IMR-90 (cell line): ENCODE results near the gene POLD4. TPM values are rescaled to one million over a fixed set of nuclear protein-coding genes. Genes with fewer than 3 reads are reported as not detected.
A peak's percentile ranks its signal among the peaks of the same experiment; 100 is the strongest.

Experiments used
- ATAC-seq: fragments of 200-7000 bp; cut with Tn5 transposase; 2 replicates; pipeline ENCODE4 v1.9.1; 2020; ENCODE audit warnings: low read depth, mild to moderate bottlenecking, moderate library complexity
- BruUV-seq: library from RNA; stranded (reverse); fragments of 400-500 nt; replicated peaks from 2 replicates; lab custom pipeline; 2021; lab: Mats Ljungman, UMichigan
- CTCF ChIA-PET: fragments of 300-600 bp; formaldehyde crosslinking; extraction: SDS; loops from one replicate; lab custom pipeline; 2021; ENCODE audit warnings: antibody characterized with exemption; lab: Yijun Ruan, JAX
- POLR2A ChIA-PET: fragments of 300-600 bp; sonication (Branson Sonifier 250); formaldehyde crosslinking; loops from one replicate; lab custom pipeline; 2022; ENCODE audit warnings: antibody characterized with exemption; ENCODE audit not compliant: unreplicated experiment; lab: Charles Lee
- DNase-seq: peaks from one replicate; pipeline ENCODE4 v3.0.0; 2013
- H2AFZ ChIP-seq: replicated peaks from 2 replicates; pipeline ENCODE3; 2013; ENCODE audit warnings: low read length, mild to moderate bottlenecking; ENCODE audit not compliant: poor library complexity
- H2AK5ac ChIP-seq: 2 replicates; pipeline ENCODE4 v1.6.1; 2013; ENCODE audit warnings: low read depth, low read length, inconsistent platforms
- H2AK9ac ChIP-seq: replicated peaks from 2 replicates; pipeline ENCODE3; 2013; ENCODE audit warnings: mild to moderate bottlenecking, low read depth, low read length, moderate library complexity; ENCODE audit not compliant: poor library complexity
- H2BK120ac ChIP-seq: 2 replicates; pipeline ENCODE4 v1.6.1; 2013; ENCODE audit warnings: low read depth, low read length, inconsistent platforms
- H2BK15ac ChIP-seq: 3 replicates; pipeline ENCODE4 v1.6.1; 2013; ENCODE audit warnings: low read depth, low read length, inconsistent platforms
- H2BK20ac ChIP-seq: 2 replicates; pipeline ENCODE4 v1.6.1; 2013; ENCODE audit warnings: low read depth, mild to moderate bottlenecking, inconsistent platforms, low read length, moderate library complexity
- H2BK5ac ChIP-seq: 2 replicates; pipeline ENCODE4 v1.6.1; 2013; ENCODE audit warnings: mild to moderate bottlenecking, low read depth, low read length, inconsistent platforms; ENCODE audit not compliant: poor library complexity, severe bottlenecking
- H3K14ac ChIP-seq: replicated peaks from 2 replicates; pipeline ENCODE4 v1.6.1; 2013; ENCODE audit warnings: low read depth, low read length, inconsistent platforms
- H3K18ac ChIP-seq: 2 replicates; pipeline ENCODE4 v1.6.1; 2013; ENCODE audit warnings: low read depth, low read length, control low read depth
- H3K23ac ChIP-seq: 2 replicates; pipeline ENCODE4 v1.6.1; 2013; ENCODE audit warnings: low read depth, low read length, inconsistent platforms
- H3K27ac ChIP-seq: 2 replicates; pipeline ENCODE4 v1.5.1; 2013; ENCODE audit warnings: mild to moderate bottlenecking, control low read depth, low read length; ENCODE audit not compliant: insufficient read depth
- H3K27me3 ChIP-seq: 2 replicates; pipeline ENCODE4 v1.6.1; 2013; ENCODE audit warnings: low read length; ENCODE audit not compliant: control insufficient read depth, insufficient read depth
- H3K36me3 ChIP-seq: 2 replicates; pipeline ENCODE4 v1.6.1; 2013; ENCODE audit warnings: low read length, mixed read lengths; ENCODE audit not compliant: control insufficient read depth, insufficient read depth
- H3K4ac ChIP-seq: 2 replicates; pipeline ENCODE4 v1.6.1; 2013; ENCODE audit warnings: low read depth, low read length, inconsistent platforms
- H3K4me1 ChIP-seq: 2 replicates; pipeline ENCODE4 v1.6.1; 2013; ENCODE audit warnings: low read length, mixed read lengths; ENCODE audit not compliant: control insufficient read depth, insufficient read depth
- H3K4me2 ChIP-seq: 2 replicates; pipeline ENCODE4 v1.6.1; 2013; ENCODE audit warnings: low read depth, mild to moderate bottlenecking, control low read depth, low read length, moderate library complexity
- H3K4me3 ChIP-seq: 2 replicates; pipeline ENCODE4 v1.5.1; 2013; ENCODE audit warnings: low read depth, mild to moderate bottlenecking, control low read depth, low read length, moderate library complexity; ENCODE audit not compliant: insufficient read depth
- H3K56ac ChIP-seq: 2 replicates; pipeline ENCODE4 v1.6.1; 2013; ENCODE audit warnings: low read length, inconsistent platforms; ENCODE audit not compliant: insufficient read depth; ENCODE audit errors: extremely low read depth
- H3K79me1 ChIP-seq, 2 experiments: 2 replicates each; pipeline ENCODE4 v1.6.1; 2013; ENCODE audit warnings: low read length in 2 of 2, inconsistent platforms in 1 of 2, low read depth in 1 of 2
- H3K9ac ChIP-seq: 2 replicates; pipeline ENCODE4 v1.6.1; 2013; ENCODE audit warnings: low read depth, low read length, control low read depth
- H3K9me1 ChIP-seq: 2 replicates; pipeline ENCODE4 v1.6.1; 2013; ENCODE audit warnings: low read length, inconsistent platforms; ENCODE audit not compliant: insufficient read depth
- H3K9me3 ChIP-seq: 2 replicates; pipeline ENCODE4 v1.6.1; 2013; ENCODE audit warnings: low read length; ENCODE audit not compliant: control insufficient read depth, insufficient read depth
- H4K20me1 ChIP-seq: 2 replicates; pipeline ENCODE4 v1.6.1; 2013; ENCODE audit warnings: low read length, inconsistent platforms; ENCODE audit not compliant: insufficient read depth
- H4K5ac ChIP-seq: 2 replicates; pipeline ENCODE4 v1.6.1; 2013; ENCODE audit warnings: mild to moderate bottlenecking, low read depth, low read length, control low read depth
- H4K8ac ChIP-seq, 2 experiments: 2 replicates each; pipeline ENCODE4 v1.6.1; 2013; ENCODE audit warnings: low read depth in 2 of 2, low read length in 2 of 2, control low read depth in 1 of 2, inconsistent platforms in 1 of 2
- H4K91ac ChIP-seq: 2 replicates; pipeline ENCODE4 v1.6.1; 2013; ENCODE audit warnings: low read depth, low read length, inconsistent platforms; ENCODE audit not compliant: insufficient read depth
- BHLHE40 ChIP-seq: fragments of 150-350 bp; IDR thresholded peaks from 2 replicates; pipeline ENCODE4 v1.6.1; 2016; ENCODE audit warnings: mild to moderate bottlenecking, low read depth, low read length
- CEBPB ChIP-seq: IDR thresholded peaks from 2 replicates; pipeline ENCODE4 v1.6.1; 2012; ENCODE audit warnings: low read depth, low read length, improper control_type of control experiment
- CHD1 ChIP-seq: IDR thresholded peaks from 2 replicates; pipeline ENCODE4 v1.6.1; 2012; ENCODE audit warnings: low read depth, low read length, improper control_type of control experiment
- CTCF ChIP-seq: conservative IDR thresholded peaks from 2 replicates; pipeline ENCODE4 v1.5.1; 2012; ENCODE audit warnings: mild to moderate bottlenecking, low read depth, low read length, improper control_type of control experiment
- ELK1 ChIP-seq: fragments of 150-350 bp; IDR thresholded peaks from 2 replicates; pipeline ENCODE4 v1.6.1; 2016; ENCODE audit warnings: low read depth, mild to moderate bottlenecking, low read length, moderate library complexity, borderline replicate concordance
- FOS ChIP-seq: fragments of 150-350 bp; IDR thresholded peaks from 2 replicates; pipeline ENCODE4 v1.6.1; 2016; ENCODE audit warnings: low read depth, low read length
- MAFK ChIP-seq: IDR thresholded peaks from 2 replicates; pipeline ENCODE4 v1.6.1; 2012; ENCODE audit warnings: low read depth, low read length, improper control_type of control experiment
- MAZ ChIP-seq: IDR thresholded peaks from 2 replicates; pipeline ENCODE4 v1.6.1; 2012; ENCODE audit warnings: low read depth, mild to moderate bottlenecking, low read length, improper control_type of control experiment, moderate library complexity, borderline replicate concordance
- NFE2L2 ChIP-seq: fragments of 150-350 bp; IDR thresholded peaks from 2 replicates; pipeline ENCODE4 v1.6.1; 2016; ENCODE audit warnings: low read depth, mild to moderate bottlenecking, low read length
- RAD21 ChIP-seq: IDR thresholded peaks from 2 replicates; pipeline ENCODE4 v1.6.1; 2012; ENCODE audit warnings: low read length, improper control_type of control experiment
- RCOR1 ChIP-seq: IDR thresholded peaks from 2 replicates; pipeline ENCODE4 v1.6.1; 2012; ENCODE audit warnings: mild to moderate bottlenecking, low read length, improper control_type of control experiment; ENCODE audit not compliant: insufficient replicate concordance
- SMC3 ChIP-seq: fragments of 150-350 bp; IDR thresholded peaks from 2 replicates; pipeline ENCODE4 v1.6.1; 2016; ENCODE audit warnings: low read depth, mild to moderate bottlenecking, antibody characterized with exemption, low read length, moderate library complexity
- WGBS, 2 experiments: methylation state at CpG; one replicate each; pipeline versions ENCODE4 v1.1.5 to v1.1.7; 2013; ENCODE audit warnings: missing lambda C conversion rate in 2 of 2; ENCODE audit not compliant: insufficient read length in 1 of 2; ENCODE audit errors: extremely low coverage in 2 of 2; 5-methylcytosine and 5-hydroxymethylcytosine counted together
- dilution Hi-C: fragments of 300-500 bp; cut with HindIII; formaldehyde crosslinking; loops from one replicate; pipeline ENCODE4 v1.14.3; 2018; ENCODE audit warnings: low sequenced_read_pairs; ENCODE audit not compliant: unreplicated experiment
- in situ Hi-C: fragments of 300-500 bp; cut with MboI; formaldehyde crosslinking; loops from 3 replicates; pipeline ENCODE4 v1.14.3; 2019; ENCODE audit warnings: low sequenced_read_pairs, inconsistent platforms, mixed read lengths
- intact Hi-C: fragments of 100-400 bp; cut with micrococcal nuclease; formaldehyde crosslinking; loops from 2 replicates; pipeline ENCODE4 v1.10.0; 2022
- polyA plus RNA-seq, 3 experiments: library from polyadenylated mRNA; depleted of rRNA; stranded (reverse); fragments of >200 nt; gene quantifications; 2 replicates each; pipeline ENCODE4 v1.2.3, GENCODE V29; 2012; ENCODE audit warnings: low replicate concordance in 1 of 3
- total RNA-seq: library from RNA; depleted of rRNA; stranded (reverse); fragments of >200 nt; gene quantifications from 2 replicates; pipeline ENCODE4 v1.2.3, GENCODE V29; 2012

POLD4 gene
- total and polyA plus RNA-seq, 2 of the 4 experiments (the other 2 are of a cell fraction) = 46.4 to 133 TPM

- peak overlapping the region; percentile 71; the same call in 1 of the 2 replicates for H4K91ac ChIP-seq
- peak overlapping the region; percentile 34 for H3K9ac ChIP-seq
- peaks cover 3% of the 10 kb centered on the region; the same call in 1 of the 2 replicates for H4K20me1 ChIP-seq
- no peaks in the 10 kb centered on the region for H3K9me3 ChIP-seq
- ChIA-PET CTCF (interaction anchor here (0.5 to 10.1 kb wide), 4 partner anchors 10 to 111 kb away, joined by 3 to 128 read pairs (median 8); no protein-coding TSS in a partner anchor), POLR2A (no interaction called here)
- peaks cover 11 to 40% of the 10 kb centered on the region in 2 experiments; a peak in 3 of 4 replicates for H3K79me1 ChIP-seq
- H2AK9ac ChIP-seq = peak overlapping the region; percentile 65
- no peak overlapping the region for H3K56ac ChIP-seq
- H2BK20ac ChIP-seq = peak overlapping the region; percentile 35; the same call in 1 of the 2 replicates
- H2BK120ac ChIP-seq = 0 out of 2 replicates have a peak overlapping the region, but pooled peaks have one; percentile 24
- peak overlapping the region; percentile 16; the same call in 1 of the 2 replicates for H3K27ac ChIP-seq
- intact Hi-C loops (loop anchor here (1.0 to 2.0 kb wide), 2 partner anchors 13 to 24 kb away; no protein-coding TSS in a partner anchor), dilution Hi-C loops (no loop called here), in situ Hi-C loops (no loop called here)
- H3K23ac ChIP-seq = peak overlapping the region; percentile 65; the same call in 1 of the 2 replicates
- 71 to 100% methylated on average over 1 to 3 of the region's 12 CpGs for WGBS, 2 experiments
- no TSS peak for BruUV-seq
- H3K18ac ChIP-seq = no peak overlapping the region
- H2AK5ac ChIP-seq = peak overlapping the region; percentile 72
- H3K4me2 ChIP-seq = peak overlapping the region; percentile 13; the same call in 1 of the 2 replicates
- H3K14ac ChIP-seq = 0 out of 2 replicates have a peak overlapping the region, but pooled peaks have one; percentile 38
- ATAC-seq (no peak), DNase-seq (peak; percentile 71)
- H4K5ac ChIP-seq = peak overlapping the region; percentile 27; the same call in 1 of the 2 replicates
- H3K36me3 ChIP-seq = peaks cover 2% of the 10 kb centered on the region; the same call in 1 of the 2 replicates
- H4K8ac ChIP-seq = peak overlapping the region; percentile 62 to 84; a peak in 3 of 4 replicates
- H2BK15ac ChIP-seq = peak overlapping the region; percentile 60; the same call in 1 of the 3 replicates
- H3K4me3 ChIP-seq = no peak overlapping the region
- peaks cover 35% of the 10 kb centered on the region for H3K4me1 ChIP-seq
- H3K4ac ChIP-seq = peak overlapping the region; percentile 82; the same call in 1 of the 2 replicates
- TF ChIP-seq RAD21 (no peak), ELK1 (no peak), RCOR1 (no peak), BHLHE40 (no peak), FOS (no peak), CTCF (no peak), CHD1 (no peak), MAFK (no peak), MAZ (no peak), CEBPB (no peak), NFE2L2 (no peak), SMC3 (no peak)
- H2AFZ ChIP-seq = no peak overlapping the region
- H2BK5ac ChIP-seq = peak overlapping the region; percentile 74
- no peaks in the 10 kb centered on the region for H3K27me3 ChIP-seq
- H3K9me1 ChIP-seq = peaks cover 17% of the 10 kb centered on the region
Measured at GRCh38 chr11:67357831-67358670, 4.7 kb upstream of the POLD4 start.
